Measurements from ENCODE around the gene TM9SF2. TPM values are rescaled to one million over a fixed set of nuclear protein-coding genes. Genes with fewer than 3 reads are reported as not detected.

TM9SF2 gene
- total and polyA plus RNA-seq, 2 of the 4 experiments (the other 2 are of a cell fraction), result 46.1 to 85.5 TPM

DNA sequence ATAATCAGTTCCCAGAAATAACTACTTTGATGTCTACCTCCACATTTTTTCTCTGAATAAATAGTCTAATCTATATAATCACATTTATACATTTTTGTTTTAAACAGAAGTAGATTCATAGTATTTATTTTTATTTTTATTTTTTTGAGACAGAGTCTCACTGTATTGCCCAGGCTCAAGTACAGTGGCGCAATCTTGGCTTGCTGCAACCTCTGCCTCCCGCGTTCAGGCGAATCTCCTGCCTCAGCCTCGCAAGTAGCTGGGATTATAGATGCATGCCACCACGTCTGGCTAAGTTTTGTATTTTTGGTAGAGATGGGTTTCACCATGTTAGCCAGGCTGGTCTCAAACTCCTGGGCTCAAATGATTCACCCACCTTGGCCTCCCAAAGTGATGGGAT lies 16.7 kb downstream of the TM9SF2 start:
- no TSS peak for BruUV-seq (replicated peaks)
- Histone ChIP-seq H3K56ac (ENCODE audit: extremely low read depth, insufficient read depth, low read length) (no peak overlapping the region), H3K36me3 (ENCODE audit: control insufficient read depth, insufficient read depth, low read length) (peaks cover 15% of the 10 kb centered on the region), H3K18ac (ENCODE audit: low read depth, low read length) (no peak overlapping the region), H4K20me1 (ENCODE audit: insufficient read depth, low read length) (peaks cover 41% of the 10 kb centered on the region), H2AK9ac (replicated peaks; ENCODE audit: low read depth, low read length, poor library complexity) (no peak overlapping the region), H2AK5ac (ENCODE audit: low read depth, low read length) (no peak overlapping the region), H4K8ac (ENCODE audit: low read depth in 2 of 2, low read length in 2 of 2) (no peak overlapping the region), H2BK20ac (ENCODE audit: low read depth, low read length) (no peak overlapping the region), H3K4me3 (ENCODE audit: insufficient read depth, low read depth, low read length) (no peak overlapping the region), H3K9me1 (ENCODE audit: insufficient read depth, low read length) (peaks cover 6% of the 10 kb centered on the region), H3K14ac (replicated peaks; ENCODE audit: low read depth, low read length) (no peak overlapping the region), H4K5ac (ENCODE audit: low read depth, low read length) (no peak overlapping the region), H2BK120ac (ENCODE audit: low read depth, low read length) (no peak overlapping the region), H3K79me1 (ENCODE audit: low read depth in 1 of 2, low read length in 2 of 2) (peaks cover 30 to 60% of the 10 kb centered on the region in 2 experiments), H3K4me2 (ENCODE audit: low read depth, low read length) (no peak overlapping the region), H4K91ac (ENCODE audit: insufficient read depth, low read depth, low read length) (no peak overlapping the region), H3K4ac (ENCODE audit: low read depth, low read length) (no peak overlapping the region), H3K23ac (ENCODE audit: low read depth, low read length) (no peak overlapping the region), H3K9ac (ENCODE audit: low read depth, low read length) (no peak overlapping the region), H3K27me3 (ENCODE audit: control insufficient read depth, insufficient read depth, low read length) (no peaks in the 10 kb centered on the region), H2AFZ (replicated peaks; ENCODE audit: low read length, poor library complexity) (no peak overlapping the region), H3K9me3 (ENCODE audit: control insufficient read depth, insufficient read depth, low read length) (no peaks in the 10 kb centered on the region), H3K27ac (ENCODE audit: insufficient read depth, low read length) (no peak overlapping the region), H3K4me1 (ENCODE audit: control insufficient read depth, insufficient read depth, low read length) (0 out of 2 replicates have a peak, but pooled peaks cover 2% of the 10 kb centered on the region), H2BK5ac (ENCODE audit: low read depth, low read length, poor library complexity, severe bottlenecking) (no peak overlapping the region), H2BK15ac (ENCODE audit: low read depth, low read length) (no peak overlapping the region)
- dilution Hi-C loops (cut with HindIII; ENCODE audit: low sequenced_read_pairs, unreplicated experiment) (no loop called here), intact Hi-C loops (cut with micrococcal nuclease) (no loop called here), in situ Hi-C loops (cut with MboI; ENCODE audit: low sequenced_read_pairs) (no loop called here)
- DNase-seq, result no peak
- POLR2A ChIA-PET (ENCODE audit: unreplicated experiment), result no interaction called here
- no CpG with 5 or more reads among the region's 6 CpGs for WGBS, 2 experiments (ENCODE audit: extremely low coverage in 2 of 2, insufficient read length in 1 of 2)
- ATAC-seq (ENCODE audit: low read depth), result no peak
- no peak for TF ChIP-seq POLR2A (IDR thresholded peaks at IDR 0.05; ENCODE audit: low read depth, low read length)
- no peak for TF ChIP-seq RFX5 (IDR thresholded peaks at IDR 0.05; ENCODE audit: low read depth, low read length)
- TF ChIP-seq, protein P1, sequence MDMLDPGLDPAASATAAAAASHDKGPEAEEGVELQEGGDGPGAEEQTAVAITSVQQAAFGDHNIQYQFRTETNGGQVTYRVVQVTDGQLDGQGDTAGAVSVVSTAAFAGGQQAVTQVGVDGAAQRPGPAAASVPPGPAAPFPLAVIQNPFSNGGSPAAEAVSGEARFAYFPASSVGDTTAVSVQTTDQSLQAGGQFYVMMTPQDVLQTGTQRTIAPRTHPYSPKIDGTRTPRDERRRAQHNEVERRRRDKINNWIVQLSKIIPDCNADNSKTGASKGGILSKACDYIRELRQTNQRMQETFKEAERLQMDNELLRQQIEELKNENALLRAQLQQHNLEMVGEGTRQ (IDR thresholded peaks at IDR 0.05; ENCODE audit: low read depth, low read length), result no peak
- no peak for TF ChIP-seq NFE2L2 (IDR thresholded peaks at IDR 0.05; ENCODE audit: low read depth, low read length)
- no peak for TF ChIP-seq CEBPB (IDR thresholded peaks at IDR 0.05; ENCODE audit: low read depth, low read length)
- TF ChIP-seq MAZ (IDR thresholded peaks at IDR 0.05; ENCODE audit: borderline replicate concordance, low read depth, low read length), result no peak
- TF ChIP-seq RAD21 (IDR thresholded peaks at IDR 0.05; ENCODE audit: low read length), result no peak
- TF ChIP-seq MAFK (IDR thresholded peaks at IDR 0.05; ENCODE audit: low read depth, low read length), result no peak
- no peak for TF ChIP-seq BHLHE40 (IDR thresholded peaks at IDR 0.05; ENCODE audit: low read depth, low read length)
- CTCF ChIA-PET, result interaction anchor here (0.6 to 1.2 kb wide), 2 partner anchors 13 to 18 kb away, joined by 3 to 6 read pairs; no protein-coding TSS in a partner anchor
